Right lung (tissue), 5 donors: Measurements from ENCODE around the gene SH3TC1. TPM values are rescaled to one million over a fixed set of nuclear protein-coding genes. Genes with fewer than 3 reads are reported as not detected.

Experiments
- DNase-seq, 2 donors: peaks; one replicate each; pipeline ENCODE4 v3.0.0-alpha.2; 2013
- polyA plus RNA-seq, 5 donors: library from polyadenylated mRNA; unstranded; fragments of 120-200 nt; gene quantifications; one replicate each; pipeline versions ENCODE4 v1.2.1 to v1.2.3, GENCODE V29; 2013; ENCODE audit warnings: inconsistent platforms in 1 of 5, low replicate concordance in 1 of 5; ENCODE audit not compliant: insufficient read length in 5 of 5, insufficient read depth in 1 of 5

SH3TC1 gene
- polyA plus RNA-seq, 5 donors = 20.3 to 28.6 (median 25.3) TPM

- DNase-seq = no peak
Measured at GRCh38 chr4:8179771-8180170, 19.3 kb upstream of the SH3TC1 start.

DNA sequence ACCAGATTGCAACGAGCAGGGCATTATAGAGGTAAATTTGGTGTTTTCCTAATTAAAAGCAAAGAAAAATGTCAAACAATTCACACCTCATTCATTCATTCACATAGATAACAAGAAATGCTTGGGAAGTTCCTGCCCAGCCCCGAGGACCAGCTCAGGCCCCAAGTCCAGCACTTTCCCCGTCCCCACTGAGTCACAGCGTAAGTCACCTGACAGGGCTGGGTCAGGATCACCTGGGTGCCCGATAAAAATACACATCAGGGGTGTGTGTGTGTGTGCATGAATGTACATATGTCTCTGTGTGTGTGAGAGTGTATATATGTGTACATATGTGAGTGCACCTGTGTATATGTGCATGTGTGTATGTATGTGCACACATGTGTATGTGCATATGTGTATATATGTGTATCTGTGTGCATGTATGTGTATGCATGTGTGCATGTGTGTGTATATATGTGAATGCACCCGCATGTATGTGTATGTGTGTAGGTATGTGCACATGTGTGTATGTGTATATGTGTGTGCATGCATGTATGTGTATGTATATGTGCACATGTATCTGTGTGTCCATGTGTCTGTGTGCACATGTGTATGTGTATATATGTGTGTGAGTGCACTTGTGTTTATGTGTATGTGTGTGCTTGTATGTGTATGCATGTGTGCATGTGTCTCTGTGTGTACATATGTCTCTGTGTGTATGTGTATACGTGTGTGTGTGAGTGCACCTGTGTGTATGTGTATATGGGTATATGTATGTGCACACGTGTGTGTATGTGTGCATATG is 18.6 kb upstream of the SH3TC1 start:
- DNase-seq = no peak

DNA sequence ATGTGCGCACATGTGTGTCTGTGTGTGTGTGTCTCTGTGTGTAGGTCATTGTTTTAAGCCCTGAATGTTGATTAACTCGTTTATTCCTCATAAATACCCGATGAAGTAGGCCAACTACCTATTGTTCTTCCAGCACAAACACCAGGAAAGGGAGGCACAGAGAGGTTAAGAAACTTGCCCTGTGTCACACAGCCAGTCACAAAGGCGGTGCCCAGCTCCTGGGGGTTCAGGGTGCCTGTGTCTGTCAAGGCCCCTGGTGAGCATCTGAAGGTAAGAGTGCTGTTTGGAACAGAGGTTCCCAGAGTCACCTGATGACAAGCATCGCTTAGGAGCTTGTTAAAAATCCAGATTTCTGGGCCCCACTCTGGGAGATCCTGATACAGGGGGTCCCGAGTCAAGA is 18.0 kb upstream of the SH3TC1 start:
- DNase-seq = no peak

DNA sequence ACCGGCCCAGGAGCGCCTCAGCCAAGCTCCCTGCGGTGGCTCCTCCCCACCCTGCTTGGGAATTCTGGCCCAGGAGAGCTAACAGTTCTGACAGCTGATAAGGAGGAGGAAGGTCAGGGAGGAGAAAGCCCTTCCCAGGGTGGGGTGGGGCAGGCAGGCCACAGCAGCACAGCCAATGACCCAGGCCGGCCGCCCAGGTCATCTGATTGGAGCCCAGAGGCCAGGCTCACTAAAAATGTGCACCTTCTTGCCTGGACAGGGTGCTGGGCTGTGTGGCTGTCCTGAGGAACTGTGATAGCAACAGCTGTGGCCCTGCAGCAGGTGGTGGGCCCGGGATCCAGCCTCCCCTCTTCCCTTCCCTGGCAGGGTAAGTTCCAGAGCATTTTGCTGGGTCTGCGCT is 17.2 kb upstream of the SH3TC1 start:
- DNase-seq = no peak

DNA sequence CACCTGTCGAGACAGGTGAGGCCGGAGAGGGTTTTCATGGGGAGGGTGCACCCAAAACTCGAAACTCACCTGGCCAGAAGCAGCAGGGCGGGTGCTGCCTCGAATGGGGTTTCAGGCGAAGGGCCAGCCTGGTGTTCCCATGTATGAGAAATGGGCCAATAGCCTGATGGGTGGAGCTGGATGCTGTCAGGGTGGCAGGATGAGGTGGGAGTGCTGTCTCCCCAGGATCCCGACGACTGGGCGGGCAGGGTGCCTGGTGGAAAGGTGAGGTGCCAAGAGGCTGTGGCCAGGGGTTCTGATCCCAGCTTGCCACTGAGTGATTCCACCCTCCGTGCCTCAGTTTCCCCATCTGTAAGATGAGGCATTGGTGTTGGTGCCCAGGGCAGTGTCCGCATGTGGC is 16.8 kb upstream of the SH3TC1 start:
- no peak for DNase-seq

DNA sequence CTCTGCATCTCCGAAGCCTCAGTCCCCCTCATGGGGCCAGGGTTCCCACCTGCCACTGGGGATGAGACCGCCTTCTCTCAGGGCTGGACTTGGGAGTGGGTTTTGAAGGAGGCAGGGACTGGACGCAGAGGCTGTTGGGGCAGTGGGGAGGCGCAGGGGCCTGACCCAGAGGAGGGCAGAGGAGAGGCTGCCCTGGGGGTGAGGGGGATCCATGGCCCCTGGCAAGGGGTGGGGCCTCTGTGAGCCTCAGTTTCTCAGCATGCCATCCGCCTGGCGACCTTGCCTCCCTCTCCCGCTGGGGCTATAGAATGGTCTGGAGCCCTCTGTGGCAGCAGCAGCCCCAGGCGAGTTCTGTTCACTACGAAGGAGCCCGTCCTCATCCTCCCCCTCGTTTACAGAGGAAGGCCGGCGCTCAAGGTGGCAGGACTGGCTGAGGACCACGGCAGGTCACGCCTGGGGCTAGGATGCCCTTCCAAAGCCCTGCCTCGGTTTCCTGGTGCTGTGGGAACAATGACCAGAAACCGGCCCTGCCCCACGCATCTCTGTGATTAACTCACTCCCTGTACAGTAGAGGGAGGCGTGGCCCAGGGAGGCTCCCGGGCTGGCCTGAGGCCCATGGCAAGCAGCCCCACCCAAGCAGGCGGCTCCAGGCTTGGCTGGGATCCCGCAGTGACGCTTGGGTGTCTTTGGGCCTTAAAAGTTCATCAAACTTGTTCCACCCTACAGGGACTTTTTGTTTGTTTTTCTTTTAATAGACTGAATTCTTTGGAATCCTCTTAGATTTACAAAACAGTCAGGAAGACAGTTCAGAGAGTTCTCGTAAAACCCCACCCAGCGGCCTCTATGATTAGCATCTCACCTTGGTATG is 16.0 kb upstream of the SH3TC1 start:
- DNase-seq = no peak

DNA sequence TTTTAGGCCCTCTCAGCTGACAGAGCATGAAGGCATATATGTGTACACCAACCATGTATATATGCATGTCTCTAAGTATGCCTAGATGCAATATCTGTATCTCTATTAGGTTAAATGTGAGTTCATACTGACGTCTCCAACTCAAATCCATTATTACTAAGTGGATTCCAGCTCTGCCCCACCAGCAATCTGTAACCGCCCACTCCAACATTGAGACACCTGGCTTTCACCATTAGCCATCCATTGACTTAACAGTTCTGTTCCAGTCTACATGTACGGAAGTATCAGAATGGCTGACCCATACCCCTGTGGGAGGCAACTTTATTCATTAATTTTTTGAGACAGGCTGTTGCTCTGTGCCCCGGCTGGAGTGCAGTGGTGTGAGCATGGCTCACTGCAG is 15.0 kb upstream of the SH3TC1 start:
- DNase-seq = no peak

DNA sequence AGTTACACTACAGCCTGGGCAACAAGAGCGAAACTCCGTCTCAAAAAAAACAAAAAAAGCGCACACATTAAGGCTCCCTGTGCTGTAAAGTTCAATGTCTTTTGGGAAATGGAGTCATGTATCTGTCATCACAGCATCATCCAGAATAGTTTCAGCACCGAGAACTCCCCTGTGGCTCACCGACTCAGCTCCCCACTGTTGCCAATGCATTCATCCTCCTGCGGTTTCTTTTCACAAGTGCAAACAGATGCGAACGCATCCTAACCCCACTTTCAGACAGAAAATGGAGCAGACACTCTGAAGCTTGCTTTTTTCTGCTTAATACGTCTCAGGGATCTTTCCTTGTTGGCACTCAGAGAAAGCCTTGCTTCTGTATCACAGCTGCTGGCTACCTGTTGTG is 13.8 kb upstream of the SH3TC1 start:
- DNase-seq = no peak

GRCh38 chr4:8185930-8186329 is 13.2 kb upstream of the SH3TC1 start:
- DNase-seq = no peak

DNA sequence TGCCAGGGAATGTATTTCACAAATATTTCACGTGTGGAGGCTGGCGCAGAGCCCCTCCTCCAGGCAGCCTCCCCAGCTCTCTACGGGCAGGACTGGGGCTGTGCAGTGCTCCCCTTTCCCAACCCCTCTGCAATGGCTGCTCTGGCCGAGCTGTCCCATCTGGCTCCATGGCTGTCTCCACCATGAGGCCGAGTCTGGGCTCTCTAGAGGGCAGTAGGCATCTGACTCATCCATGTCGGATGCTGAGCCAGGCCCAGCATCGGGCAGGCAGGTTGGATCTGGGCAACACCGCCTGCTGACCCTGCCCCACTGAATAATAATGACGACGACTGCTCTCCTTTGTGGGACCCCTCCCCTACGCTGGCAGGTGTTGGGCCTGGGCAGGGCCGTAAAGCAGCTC is 11.0 kb upstream of the SH3TC1 start:
- no peak for DNase-seq

DNA sequence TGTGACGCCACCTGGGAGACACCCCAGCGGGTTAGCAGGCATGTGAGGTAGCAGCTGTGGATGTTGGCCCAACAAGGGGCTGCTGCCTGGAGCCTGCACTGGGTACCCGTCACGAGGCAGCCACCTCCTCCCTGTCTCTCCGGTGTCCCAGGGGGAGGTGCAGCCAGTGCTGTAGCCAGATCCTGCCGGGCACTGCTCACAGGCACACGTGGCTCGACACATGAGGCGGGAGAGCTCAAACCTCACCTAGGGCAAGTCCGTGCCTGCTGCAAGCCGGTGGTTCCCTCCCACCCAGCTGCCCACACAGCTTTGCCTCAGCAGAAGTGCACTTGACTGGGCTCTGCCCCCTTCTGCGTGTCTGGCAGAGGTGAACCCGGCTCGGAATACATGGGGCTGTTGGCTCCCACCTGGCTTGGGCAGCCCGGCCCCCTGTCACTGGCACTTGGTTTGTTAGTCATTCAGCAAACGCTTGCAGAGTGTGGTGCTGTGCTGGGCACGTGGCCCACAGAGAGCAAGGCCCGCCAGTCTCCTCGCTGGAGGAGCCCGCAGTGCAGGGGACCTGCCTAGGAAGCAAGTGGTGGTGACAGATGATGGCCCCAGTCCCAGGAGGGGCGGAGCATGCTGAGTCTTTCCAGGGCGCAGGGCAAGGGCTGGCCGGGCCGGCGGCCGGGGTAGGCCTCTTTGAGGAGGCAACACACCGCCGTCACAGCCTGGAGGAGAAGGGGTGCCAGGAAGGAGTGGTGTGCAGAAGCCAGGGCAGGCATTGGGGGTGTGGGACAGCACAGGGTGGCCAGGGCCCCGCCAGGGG is 10.1 kb upstream of the SH3TC1 start:
- DNase-seq = peak in 1 of 2 donors; percentile 67

DNA sequence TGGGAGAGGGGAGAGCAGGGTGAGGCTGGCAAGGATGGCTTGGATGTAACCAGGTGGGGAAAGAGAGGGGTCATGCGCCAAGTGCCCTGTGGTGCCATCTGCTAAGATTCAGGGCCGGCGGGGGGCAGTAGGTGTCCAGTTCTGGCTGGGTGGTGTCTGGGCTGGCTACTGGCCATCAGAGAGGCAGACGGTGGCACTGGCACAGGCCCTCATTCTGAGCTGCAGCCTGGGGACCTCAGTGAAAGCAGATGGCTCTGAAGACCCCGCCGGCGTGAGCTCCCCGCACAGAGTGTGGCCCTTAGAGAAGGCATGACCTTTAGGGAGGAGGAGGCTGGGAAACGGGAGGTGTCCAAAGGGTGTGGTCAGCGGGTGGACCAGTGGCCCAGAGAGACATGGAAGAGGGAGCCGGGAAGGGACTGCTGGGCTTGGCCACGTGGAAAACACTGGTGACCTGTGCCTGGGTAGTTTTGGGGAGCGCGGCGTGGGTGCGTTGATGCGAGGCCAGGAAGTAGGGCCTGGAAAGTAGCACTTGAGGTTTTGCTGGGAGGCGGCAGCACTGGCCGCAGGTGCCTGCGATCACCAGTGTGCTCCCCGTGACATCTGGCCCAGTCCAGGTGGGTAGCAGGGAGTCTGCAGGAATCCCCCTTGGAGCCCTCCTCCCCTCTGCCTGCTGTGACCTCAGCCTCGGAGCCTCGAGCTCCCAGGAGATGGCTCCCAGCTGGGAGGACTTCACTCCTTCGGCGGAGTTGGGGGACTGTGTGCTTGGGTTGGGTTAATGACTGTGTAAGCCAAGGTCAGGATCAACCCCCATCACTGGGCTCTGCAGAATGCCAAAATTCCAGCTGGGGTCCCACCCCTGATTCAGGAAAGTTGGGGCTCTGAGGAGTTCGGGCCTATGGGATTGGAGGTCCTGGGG is 9.3 kb upstream of the SH3TC1 start:
- DNase-seq = no peak

DNA sequence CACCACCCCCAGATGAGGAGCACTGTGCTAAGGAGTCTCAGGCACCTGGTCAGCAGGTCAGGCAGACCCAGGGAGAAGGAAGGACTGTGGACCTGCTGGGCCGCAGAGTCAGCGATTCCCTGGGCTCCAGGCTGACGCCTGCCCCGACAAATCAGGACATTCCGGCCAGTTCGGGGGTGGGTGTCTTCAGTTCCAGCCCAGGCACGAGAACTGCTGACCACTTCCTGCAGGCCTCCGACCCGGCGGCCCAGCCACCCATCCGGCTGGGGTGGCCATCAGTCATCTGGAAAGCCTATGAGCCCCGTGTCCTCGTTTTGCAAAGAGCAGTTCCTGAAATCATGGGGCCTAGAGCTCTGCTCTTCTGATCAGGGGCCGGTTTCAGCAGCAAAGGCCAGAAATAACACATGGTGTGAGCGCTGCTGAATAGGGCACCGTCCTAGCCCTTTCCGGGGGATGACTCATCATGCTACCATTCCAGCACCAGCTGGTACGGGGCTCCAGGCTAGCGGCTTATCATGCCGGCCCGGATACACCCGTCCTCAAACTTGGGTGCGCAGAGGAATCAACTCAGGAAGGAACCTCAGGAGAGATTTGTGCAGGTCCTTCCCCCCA is 7.8 kb upstream of the SH3TC1 start:
- no peak for DNase-seq

DNA sequence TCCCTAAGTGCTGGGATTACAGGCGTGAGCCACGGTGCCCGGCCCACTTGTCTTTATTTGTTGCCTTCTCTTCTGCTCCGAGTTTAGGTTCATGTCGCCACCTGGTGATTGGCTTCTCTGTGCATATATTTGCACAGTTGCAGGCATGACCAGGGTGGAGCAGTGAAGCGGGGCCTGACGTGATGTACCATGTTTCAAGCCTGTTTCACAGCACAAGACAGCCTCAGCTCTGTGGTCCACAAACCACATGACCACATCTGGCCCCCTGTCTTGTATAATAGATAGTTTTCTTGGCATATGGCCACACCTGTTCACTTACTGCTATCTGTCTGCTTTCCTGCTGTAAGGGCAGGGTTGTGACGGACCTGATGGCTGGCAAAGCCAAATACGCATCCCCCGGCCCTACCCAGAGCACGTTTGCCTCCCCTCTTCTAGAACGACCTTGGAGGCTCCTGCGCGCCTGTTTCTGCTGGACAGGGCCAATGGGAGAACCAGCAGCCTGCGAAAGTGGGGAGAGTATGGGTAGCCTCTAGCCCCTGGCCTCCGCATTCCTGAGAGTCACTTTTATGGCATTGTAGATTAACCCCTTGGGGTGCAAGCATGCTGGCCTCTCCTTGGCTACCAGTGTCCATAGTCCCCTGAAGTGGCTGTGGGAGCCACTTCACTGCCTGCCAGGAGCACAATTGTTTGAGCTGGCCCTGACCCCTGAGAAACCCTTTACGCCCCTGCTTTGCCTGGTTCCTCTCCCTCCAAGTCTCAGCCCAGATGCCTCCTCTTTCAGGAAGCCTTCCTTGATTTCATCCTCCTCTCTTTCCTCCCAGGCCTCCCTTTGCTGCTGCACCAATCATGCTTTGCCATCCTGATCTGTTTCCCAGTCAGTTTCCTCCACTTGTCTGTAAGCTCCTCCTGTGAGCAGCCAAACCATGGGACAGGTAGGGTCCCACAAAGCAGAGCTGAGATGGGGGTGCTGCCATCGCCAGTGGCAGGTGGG is 6.0 kb upstream of the SH3TC1 start:
- DNase-seq = no peak

DNA sequence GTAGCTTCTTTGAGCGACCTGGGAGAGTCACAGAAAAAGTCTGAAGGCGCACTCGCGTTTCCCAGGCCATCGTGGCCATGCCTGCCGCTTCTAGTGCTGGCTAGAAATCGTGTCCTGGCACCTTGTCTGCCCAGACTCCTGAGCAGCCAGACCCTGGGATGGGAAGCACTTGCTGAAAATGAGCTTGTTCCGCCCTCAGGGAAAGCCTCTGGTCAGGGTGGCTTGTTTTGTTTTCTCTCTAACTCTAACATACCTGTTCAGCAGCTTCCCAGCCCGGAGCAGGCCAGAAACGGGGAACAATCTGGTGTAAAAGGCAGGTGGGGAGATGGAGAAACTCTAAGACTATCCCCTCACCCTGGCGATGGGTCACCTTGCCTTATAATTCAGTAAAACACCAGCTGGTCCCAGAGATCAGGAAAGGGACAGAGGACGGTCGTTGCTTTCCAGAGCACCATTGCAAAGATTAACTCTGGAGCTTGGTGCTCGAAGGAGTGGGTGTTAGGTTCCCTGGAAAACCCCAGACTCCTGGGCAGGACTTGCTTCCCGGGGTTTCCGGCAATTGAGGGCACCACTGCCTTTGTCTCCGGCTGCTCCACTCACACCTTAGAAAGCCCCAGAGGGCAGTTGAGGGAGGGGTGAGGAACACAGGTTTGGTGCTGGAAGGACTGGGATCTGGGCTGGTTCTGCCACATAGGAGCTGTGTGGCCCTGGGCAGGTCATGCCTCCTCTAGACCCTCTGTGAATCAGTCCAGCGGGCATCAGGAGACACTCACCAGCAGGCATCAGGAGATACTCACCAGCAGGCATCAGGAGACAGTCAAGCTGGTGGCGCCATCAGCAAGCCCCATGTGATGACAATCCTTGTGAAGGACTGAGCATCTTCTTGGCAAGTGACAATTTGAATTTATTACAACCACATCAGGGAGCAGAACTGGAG is 4.5 kb upstream of the SH3TC1 start:
- DNase-seq = no peak

DNA sequence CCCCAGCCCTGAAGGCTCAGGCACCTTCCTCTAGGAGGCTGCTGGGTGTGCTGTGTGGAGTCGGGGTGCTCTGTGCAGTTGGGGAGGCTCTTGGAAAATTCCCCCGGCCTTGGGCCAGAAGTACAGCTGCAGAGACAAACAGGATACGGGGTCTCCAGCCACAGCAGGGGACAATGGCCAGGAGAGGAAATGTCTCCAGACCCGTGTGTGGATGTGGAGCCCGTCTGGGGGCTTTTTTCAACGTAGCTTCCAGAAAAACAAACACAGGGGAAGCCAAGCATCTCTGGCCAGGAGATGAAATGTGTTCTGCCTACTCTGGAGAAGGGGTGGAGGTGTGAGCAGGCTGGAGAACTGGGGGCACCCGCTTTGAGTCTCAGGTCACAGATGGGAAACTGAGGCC is 3.7 kb upstream of the SH3TC1 start:
- DNase-seq = no peak

GRCh38 chr4:8195841-8196458 is 3.1 kb upstream of the SH3TC1 start:
- no peak for DNase-seq

DNA sequence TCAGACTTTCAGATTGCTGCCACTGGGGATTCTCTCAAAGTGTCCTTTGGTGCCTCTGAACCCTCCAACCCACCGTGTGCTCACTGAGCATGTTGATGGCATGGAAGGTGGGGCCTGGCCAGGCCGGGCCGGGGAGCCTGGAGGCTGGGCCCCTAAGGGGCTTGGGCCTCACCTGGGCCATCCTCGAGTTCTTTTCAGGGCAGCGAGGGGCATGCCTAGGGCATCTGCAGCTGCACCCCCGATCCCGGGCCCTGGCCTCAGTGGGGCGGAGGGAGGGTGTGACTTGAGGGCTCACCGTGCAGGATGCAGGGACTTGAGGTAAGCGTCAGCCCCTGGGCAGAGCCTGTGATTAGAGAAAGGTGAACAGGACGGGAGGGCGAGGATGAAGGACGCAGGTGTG is 1.6 kb upstream of the SH3TC1 start:
- DNase-seq = no peak
